SW480 (cell line): Measurements from ENCODE around the gene CYB5R3.
A peak's percentile ranks its signal among the peaks of the same experiment; 100 is the strongest.
"Not testable (repeated sequence)": the region's sequence is repeated elsewhere in the genome, so short reads cannot be mapped to it uniquely, and the experiment has no call there.

Experiments
- DNase-seq: peaks from one replicate; pipeline ENCODE4 v3.0.0-alpha.2; 2016; ENCODE audit warnings: low spot score

CYB5R3 gene

GRCh38 chr22:42623756-42624441 is 25.3 kb downstream of the CYB5R3 start:
- DNase-seq: no peak

DNA sequence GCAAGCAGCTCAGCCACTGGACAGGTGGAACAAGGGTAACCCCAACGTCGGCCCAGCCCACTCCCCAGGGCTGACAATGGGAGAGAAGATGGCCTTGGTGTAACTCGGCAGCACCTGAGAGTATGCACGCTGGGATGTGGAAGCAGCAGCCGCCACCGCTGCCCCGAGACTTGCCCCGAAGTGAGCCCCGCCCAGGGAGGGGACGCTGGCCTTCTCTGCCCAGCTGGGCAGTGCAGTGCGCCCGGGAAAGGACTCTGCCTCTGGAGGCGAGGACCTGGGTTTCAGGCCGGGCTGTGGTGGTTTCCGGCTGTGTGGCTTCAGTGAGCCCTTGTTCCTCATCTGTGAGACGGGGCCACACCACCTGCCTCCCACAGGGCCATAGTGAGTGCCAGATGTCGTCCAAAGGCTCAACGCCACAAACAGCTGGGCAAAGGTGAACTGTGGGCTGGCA is 25.9 kb downstream of the CYB5R3 start:
- no peak for DNase-seq

DNA sequence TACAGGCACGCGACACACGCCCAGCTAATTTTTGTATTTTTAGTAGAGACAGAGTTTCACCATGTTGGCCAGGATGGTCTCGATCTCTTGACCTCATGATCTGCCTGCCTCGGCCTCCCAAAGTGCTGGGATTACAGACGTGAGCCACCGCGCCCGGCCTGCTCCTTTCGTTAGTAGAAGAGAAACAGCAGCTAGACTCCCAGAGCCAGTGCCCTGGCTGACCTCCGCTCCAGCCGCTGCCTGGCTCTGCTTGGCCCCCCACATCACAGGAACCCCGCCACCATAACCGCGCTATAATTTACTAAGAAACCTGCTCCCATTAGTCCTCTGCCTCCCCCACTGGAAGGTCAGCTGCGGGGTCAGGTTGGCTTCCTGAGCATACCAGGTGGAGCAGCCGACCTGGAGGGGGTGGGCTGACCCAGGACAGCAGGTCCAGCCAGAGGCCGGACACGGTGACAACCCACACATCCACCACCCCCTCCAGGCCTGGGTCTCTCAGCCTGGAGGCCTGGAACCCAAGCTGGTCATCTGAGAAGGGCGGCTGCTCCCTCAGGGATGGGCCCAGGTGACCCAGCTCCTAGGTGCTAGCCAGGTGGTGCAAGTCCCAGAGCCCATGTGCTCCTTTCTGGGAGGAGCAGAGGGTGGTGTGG is 27.0 kb downstream of the CYB5R3 start:
- DNase-seq: no peak

DNA sequence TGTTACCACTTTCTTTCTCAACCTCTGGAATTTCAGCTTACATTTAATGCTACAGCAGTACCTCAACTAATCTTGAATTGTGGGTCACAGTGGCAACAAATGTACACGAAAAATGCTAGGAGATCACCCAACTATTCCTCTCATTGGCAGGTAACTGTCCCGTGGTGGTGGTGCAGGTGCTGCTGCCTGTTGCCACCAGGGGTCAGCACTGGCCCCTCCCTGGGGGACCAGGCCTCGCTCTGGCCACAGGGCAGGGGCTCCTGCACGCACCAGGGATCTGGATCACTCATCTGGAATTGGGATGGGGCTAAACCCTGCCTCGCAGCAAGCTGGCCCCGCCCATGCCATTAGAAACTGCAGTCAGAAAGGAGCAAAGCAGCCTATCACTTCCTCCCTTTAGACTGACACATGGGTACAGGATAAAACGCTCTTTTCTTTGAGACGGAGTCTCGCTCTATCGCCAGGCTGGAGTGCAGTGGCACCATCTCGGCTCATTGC is 27.6 kb downstream of the CYB5R3 start:
- DNase-seq: peak; percentile 58

GRCh38 chr22:42620084-42620483 is 29.1 kb downstream of the CYB5R3 start:
- DNase-seq: no peak

DNA sequence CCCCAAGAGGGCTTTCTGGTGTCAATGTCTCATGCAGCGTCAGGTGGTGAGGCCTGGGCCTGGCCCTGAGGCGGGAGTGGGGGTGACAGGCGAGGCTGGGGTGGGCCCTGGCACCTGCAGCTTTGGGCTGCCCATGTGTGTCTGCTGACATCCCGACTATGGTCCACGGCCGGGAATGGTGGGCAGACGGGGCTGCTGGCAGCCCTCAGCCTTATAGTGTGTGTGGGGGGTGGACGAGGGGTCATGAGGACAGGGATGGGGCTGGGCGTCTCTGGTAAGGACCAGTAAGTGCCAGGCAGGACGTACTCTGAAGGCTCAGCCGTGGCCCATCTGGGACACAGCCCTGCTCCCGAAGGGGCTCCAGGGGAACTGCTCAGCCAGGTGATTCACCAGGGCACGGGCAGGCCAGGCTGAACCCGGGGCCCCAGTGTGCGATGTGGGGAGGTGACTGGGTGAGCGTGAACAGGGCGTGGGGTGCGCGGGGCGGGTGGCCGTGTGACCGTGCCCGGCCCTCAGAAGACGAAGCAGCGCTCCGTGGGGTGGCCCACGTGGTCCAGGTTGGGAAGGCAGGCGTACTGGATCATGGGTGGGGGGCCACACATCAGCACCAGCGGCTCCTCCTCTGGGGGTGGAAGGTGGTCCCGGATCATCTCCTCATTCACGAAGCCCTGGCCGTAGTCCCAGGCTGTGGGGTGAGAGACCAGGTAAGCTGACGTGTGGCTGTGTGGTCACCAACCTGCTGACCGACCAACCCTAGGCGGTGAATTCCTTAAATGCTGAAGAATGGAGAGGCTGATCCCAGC is 29.7 kb downstream of the CYB5R3 start:
- no peak for DNase-seq

DNA sequence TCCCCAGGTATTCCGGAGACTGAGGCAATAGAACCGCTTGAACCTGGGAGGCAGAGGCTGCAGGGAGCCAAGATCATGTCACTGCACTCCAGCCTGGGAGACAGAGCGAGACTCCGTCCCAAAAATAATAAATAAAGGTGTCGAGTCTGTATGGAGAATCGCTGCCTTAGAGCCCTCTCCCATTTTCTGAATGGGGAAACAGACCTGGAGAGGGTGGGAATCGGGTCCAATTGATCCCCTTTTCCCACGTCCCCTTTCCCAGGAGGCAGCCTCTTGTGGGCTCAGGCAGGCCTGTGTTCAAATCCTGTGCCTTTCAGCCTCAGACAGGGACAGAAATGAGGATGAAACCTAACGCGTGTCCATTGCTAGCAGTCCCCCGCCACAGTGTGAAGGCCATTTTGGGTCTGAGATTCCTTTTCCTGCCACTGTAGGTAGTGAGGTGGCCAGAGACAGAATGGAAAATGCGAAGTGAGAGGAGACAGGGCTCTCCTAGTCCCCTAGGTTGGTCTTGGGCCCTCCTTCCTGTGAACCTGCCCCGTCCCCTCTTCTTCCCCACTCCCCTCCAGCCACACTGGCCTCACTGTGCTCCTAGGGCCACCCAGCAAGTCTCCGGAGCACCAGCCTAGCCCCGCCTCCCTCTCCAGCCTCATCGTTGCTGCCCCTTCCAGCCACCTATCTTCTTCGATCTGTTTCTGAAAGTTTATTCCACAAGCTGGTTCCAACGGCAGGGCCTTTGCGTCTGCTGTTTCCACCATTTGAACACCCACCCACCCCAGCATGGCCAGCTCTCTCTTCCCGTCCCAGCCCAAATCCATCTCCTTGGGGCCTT is 31.8 kb downstream of the CYB5R3 start:
- DNase-seq: no peak

DNA sequence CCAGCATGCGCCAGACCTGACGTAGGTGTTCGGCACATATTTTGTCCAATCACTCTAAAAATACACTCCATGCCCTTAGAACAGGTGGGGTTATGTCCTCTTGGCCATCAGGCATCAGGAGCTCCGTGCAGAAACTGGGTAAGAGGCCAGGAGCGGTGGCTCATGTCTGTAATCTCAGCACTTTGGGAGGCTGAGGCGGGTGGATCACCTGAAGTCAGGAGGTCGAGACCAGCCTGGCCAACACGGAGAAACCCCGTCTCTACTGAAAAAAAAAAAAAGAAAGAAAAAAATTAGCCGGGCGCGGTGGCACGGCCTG is 33.4 kb downstream of the CYB5R3 start:
- not testable (repeated sequence) for DNase-seq

DNA sequence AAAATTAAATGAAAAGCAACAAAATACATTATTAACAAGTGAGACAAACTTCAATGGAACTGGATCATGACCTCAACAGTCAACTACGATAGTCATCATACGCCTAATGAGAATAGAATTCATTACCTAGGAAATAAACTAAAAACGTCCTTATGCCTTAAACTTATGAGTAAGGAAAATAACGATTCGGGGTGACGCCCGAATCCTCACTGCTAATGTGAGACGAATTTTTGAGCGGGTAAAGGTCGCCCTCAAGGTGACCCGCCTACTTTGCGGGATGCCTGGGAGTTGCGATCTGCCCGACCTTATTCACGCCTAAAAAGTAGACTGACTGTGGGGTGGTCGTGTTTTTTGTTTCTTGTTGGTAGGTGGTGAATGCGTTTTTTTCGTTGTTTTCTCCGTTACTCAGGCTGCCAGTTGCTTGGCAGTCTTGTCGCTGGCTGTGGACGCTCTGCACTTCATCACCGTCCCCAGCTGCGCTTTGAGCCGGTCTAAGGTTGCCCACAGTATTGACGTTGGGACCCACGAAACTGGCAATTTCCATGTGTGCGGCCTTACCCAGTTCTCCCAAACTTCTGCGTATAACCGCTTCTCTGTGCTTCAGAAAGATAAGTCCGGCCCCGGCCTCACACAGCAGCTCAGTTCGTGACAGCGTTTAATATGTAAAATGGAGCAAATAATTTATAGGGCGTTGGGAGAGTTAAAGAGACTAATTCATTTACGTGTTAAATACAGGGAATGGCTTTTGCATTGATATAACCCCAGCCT is 33.9 kb downstream of the CYB5R3 start:
- peak; percentile 98 for DNase-seq

- peak; percentile 95 for DNase-seq
These were observed 34.7 kb downstream of the CYB5R3 start, which contains the start of gene POLDIP3 for GRCh38 chr22:42614312-42615091. TSS of gene POLDIP3 (minus strand) at chr22:42614883. CDS start at chr22:42614857, 26 bp downstream.

DNA sequence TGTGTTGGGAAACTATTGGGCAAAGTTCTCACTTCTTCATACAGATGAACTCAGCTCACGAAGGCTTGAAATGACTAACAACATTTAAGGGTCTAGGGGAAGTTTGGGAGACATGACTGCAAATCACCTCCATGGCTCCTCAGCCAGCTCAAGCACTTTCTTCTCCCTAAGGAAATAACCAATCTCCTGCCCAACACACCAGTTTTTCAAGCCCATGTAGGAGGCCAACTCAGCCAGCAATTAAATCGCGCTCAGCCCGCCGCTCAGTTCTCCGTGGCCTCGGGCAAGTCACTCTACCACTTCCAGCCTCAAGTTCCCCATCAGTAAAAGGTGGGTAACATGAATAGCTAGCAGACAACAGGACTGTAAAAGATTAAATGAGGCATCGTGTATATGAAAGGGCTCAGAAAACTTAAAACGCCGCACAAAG is 35.3 kb downstream of the CYB5R3 start:
- peak; percentile 13 for DNase-seq

- DNase-seq: no peak
These were observed 36.9 kb downstream of the CYB5R3 start for GRCh38 chr22:42612336-42612735.

GRCh38 chr22:42611051-42611450 is 38.1 kb downstream of the CYB5R3 start:
- no peak for DNase-seq

- DNase-seq: no peak
These were observed 39.0 kb downstream of the CYB5R3 start for GRCh38 chr22:42610186-42610585.

DNA sequence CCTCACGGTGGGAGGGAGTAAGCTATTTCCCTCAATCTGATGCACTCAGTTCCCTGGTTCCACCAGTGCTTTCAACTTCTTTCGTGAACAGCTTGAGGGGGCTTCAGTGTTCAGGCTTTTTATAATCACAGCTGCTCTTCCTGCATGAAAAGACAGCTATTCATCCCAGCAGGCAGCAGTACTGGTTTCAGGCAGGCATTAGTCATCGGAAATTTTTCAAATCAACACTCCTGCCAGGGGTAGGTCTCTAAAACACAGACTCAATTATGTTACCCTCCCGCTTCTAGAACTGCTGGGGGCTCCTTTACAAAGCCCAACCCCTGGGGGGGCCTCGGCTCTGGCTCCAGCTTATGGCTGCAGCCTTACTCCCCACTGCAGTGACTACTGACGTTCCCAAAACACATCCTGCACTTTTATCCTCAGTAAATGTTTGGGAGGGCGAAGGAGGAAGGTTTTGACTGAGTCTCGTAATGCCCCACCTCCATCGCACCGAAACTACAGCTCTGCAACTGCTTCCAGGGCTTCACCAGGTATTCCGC is 40.3 kb downstream of the CYB5R3 start:
- DNase-seq: no peak

DNA sequence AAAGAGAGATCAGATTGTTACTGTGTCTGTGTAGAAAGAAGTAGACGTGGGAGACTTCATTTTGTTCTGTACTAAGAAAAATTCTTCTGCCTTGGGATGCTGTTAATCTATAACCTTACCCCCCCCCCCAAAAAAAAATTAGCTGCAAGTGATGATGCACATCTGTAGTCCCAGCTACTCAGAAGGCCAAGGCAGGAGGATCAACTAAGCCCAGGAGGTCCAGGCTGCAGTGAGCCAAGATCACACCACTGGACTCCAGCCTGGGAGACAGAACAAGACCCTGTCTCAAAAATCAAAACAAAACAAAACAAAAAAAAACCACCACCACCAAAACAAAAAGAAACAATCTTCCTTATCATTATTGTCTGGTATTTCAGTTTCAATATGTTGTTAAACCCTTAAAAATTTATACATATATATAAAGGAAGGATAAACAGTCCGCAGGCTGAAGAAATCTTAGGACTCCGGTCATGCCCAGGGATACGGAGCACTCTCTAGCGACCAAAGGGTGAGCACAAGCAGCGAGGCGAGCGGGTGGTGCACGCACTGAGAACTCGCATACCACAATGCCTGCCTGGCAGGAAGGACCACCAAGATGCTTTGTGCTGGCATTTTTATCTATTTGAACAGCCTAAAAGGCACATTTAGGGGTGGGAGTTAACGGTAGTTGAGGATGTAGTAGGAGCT is 40.9 kb downstream of the CYB5R3 start:
- no peak for DNase-seq

DNA sequence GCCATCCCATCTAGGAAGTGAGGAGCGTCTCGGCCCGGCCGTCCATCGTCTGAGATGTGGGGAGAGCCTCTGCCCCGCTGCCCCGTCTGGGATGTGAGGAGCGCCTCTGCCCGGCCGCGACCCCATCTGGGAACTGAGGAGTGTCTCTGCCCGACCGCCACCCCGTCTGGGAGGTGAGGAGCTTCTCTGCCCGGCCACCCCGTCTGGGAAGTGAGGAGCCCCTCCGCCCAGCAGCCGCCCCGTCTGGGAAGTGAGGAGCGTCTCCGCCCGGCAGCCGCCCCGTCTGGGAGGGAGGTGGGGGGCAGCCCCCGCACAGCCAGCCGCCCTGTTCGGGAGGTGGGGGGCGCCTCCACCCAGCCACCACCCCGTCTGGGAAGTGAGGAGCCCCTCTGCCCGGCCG is 41.6 kb downstream of the CYB5R3 start:
- not testable (repeated sequence) for DNase-seq

DNA sequence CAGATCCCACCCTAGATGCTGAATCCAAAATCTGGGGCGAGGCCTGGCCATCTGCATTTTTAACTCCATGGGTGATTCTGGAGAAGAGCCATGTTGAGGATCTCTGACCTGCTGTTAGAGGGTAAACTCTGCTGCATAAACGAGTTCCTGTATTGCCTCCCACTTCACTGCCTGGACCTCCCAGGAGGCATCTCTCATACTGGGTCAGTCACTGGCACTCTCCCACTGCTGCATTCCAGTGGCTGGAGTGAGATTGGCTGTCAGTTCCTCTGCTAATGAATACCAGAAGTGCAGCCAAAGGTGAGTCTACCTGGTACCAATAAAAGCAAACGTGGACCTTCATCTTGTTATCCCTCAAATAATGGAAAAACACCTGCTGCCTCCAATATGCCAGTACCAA is 44.8 kb downstream of the CYB5R3 start:
- DNase-seq: no peak

DNA sequence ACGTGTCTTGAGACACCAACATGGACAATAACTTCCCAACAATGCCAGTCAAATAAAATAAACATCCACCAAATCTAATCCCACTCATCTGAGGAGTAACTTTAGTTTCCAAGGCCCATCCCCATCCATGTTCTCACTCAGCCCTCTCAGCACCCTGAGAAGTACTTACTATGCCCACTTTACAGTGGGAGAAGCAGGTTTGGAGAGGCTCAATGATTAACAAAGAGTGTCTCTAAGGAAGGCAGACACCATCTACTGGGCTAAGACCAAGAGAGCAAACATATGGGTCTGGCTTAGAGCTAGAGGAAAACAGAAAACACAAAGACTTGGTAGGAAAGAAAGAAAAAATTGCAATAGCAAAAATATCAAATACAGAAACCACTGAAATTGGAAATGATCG is 45.8 kb downstream of the CYB5R3 start:
- DNase-seq: no peak
